K562 (cell line): Measurements from ENCODE around the gene SREBF1. TPM values are rescaled to one million over a fixed set of nuclear protein-coding genes. Genes with fewer than 3 reads are reported as not detected.

Experiments used
- ATAC-seq: fragments of 200-7000 bp; cut with Tn5 transposase; 3 replicates; pipeline ENCODE4 v1.9.1; 2020; ENCODE audit warnings: moderate library complexity
- BruUV-seq: library from RNA; stranded (reverse); fragments of 400-500 nt; replicated peaks from 2 replicates; lab custom pipeline; 2021; lab: Mats Ljungman, UMichigan
- CTCF ChIA-PET: fragments of 300-600 bp; formaldehyde crosslinking; extraction: SDS; loops from one replicate; lab custom pipeline; 2021; ENCODE audit warnings: low intra/inter-chr PET ratio; lab: Yijun Ruan, JAX
- POLR2A ChIA-PET: fragments of 300-600, 350-650 bp; sonication (Branson Sonifier 250); formaldehyde crosslinking; extraction: SDS; loops from one replicate; lab custom pipeline; 2021; ENCODE audit warnings: antibody characterized with exemption, inconsistent platforms; lab: Yijun Ruan, JAX
- DNase-seq, 4 experiments: peaks; one replicate each; pipeline versions ENCODE4 v3.0.0 to v3.0.0-alpha.2; 2011 to 2018; ENCODE audit warnings: low spot score in 3 of 4, mixed read lengths in 3 of 4; ENCODE audit errors: extremely low read depth in 1 of 4
- FAIRE-seq: peaks from 2 replicates; lab custom pipeline; 2011; peaks lifted over from hg19 to GRCh38; lab: Jason Lieb, UNC
- H2AFZ ChIP-seq: 2 replicates; pipeline ENCODE4 v1.6.0; 2011; ENCODE audit warnings: low read depth, low read length, control low read depth, inconsistent platforms
- H3K27ac ChIP-seq: fragments of 200-600 bp; 3 replicates; pipeline ENCODE4 v1.8.0; 2011; ENCODE audit warnings: low read depth, mild to moderate bottlenecking, control low read depth, inconsistent platforms, low read length, moderate library complexity, mixed read lengths; ENCODE audit errors: extremely low read depth
- H3K27me3 ChIP-seq, 2 experiments: fragments of 300-600 bp in 1 of 2; 2 replicates in 1 of 2; 3 replicates in 1 of 2; pipeline versions ENCODE4 v1.6.0 to v1.8.0; 2011; ENCODE audit warnings: inconsistent platforms in 2 of 2, low read length in 2 of 2, mild to moderate bottlenecking in 1 of 2, mixed read lengths in 1 of 2, moderate library complexity in 1 of 2; ENCODE audit not compliant: control insufficient read depth in 2 of 2, insufficient read depth in 2 of 2
- H3K36me3 ChIP-seq: fragments of 300-600 bp; 3 replicates; pipeline ENCODE4 v1.8.0; 2011; ENCODE audit warnings: mild to moderate bottlenecking, low read length, inconsistent platforms; ENCODE audit not compliant: control insufficient read depth, insufficient read depth
- H3K4me1 ChIP-seq, 2 experiments: fragments of 200-600 bp in 1 of 2; replicated peaks in 1 of 2; 2 replicates in 1 of 2; 3 replicates in 1 of 2; pipeline versions ENCODE4 v1.5.1 to v1.8.0; 2011; ENCODE audit warnings: inconsistent platforms in 2 of 2, low read length in 2 of 2, mild to moderate bottlenecking in 1 of 2, mixed read lengths in 1 of 2, moderate library complexity in 1 of 2; ENCODE audit not compliant: control insufficient read depth in 2 of 2, insufficient read depth in 2 of 2
- H3K4me2 ChIP-seq: 2 replicates; pipeline ENCODE4 v1.6.1; 2011; ENCODE audit warnings: low read length, control low read depth, inconsistent platforms, mixed read lengths; ENCODE audit not compliant: insufficient read depth
- H3K4me3 ChIP-seq: fragments of 200-600 bp; sonication (generic), shearing (Covaris generic); 2 replicates; pipeline ENCODE4 v1.5.1; 2016; ENCODE audit warnings: control low read depth, inconsistent platforms
- H3K79me2 ChIP-seq: fragments of 200-600 bp; 3 replicates; pipeline ENCODE4 v1.8.0; 2011; ENCODE audit warnings: low read length, inconsistent platforms; ENCODE audit not compliant: control insufficient read depth, insufficient read depth
- H3K9ac ChIP-seq, 2 experiments: 2 replicates each; pipeline versions ENCODE4 v1.6.0 to v1.6.1; 2011; ENCODE audit warnings: low read depth in 2 of 2, low read length in 2 of 2, control low read depth in 1 of 2, inconsistent platforms in 1 of 2, mild to moderate bottlenecking in 1 of 2, mixed read lengths in 1 of 2; ENCODE audit not compliant: insufficient read depth in 1 of 2
- H3K9me1 ChIP-seq: one replicate; pipeline ENCODE4 v1.6.0; 2011; ENCODE audit warnings: inconsistent platforms, mild to moderate bottlenecking, low read length, moderate library complexity; ENCODE audit not compliant: control insufficient read depth, insufficient read depth
- H3K9me3 ChIP-seq: replicated peaks from 2 replicates; pipeline ENCODE4 v1.5.1; 2011; ENCODE audit warnings: low read depth, low read length, inconsistent platforms; ENCODE audit not compliant: control insufficient read depth, insufficient read depth
- H4K20me1 ChIP-seq: replicated peaks from 2 replicates; pipeline ENCODE4 v1.6.1; 2011; ENCODE audit warnings: low read length, inconsistent platforms, mixed read lengths; ENCODE audit not compliant: control insufficient read depth, insufficient read depth
- BDP1 ChIP-seq: IDR thresholded peaks from 3 replicates; pipeline ENCODE4 v1.6.1; 2011; ENCODE audit not compliant: insufficient read length, insufficient read depth
- CLOCK ChIP-seq: fragments of 250-450 bp; sonication (Bioruptor Pico); IDR thresholded peaks from 2 replicates; pipeline ENCODE4 v1.4.0; 2020; ENCODE audit warnings: mild to moderate bottlenecking, moderate library complexity, borderline replicate concordance
- CREBBP ChIP-seq: IDR thresholded peaks from one replicate; pipeline ENCODE4 v1.6.1; 2012; ENCODE audit warnings: low read depth, mild to moderate bottlenecking, control low read depth, inconsistent platforms, low read length
- ETS2 ChIP-seq: IDR thresholded peaks from 2 replicates; pipeline ENCODE4 v1.6.1; 2016; ENCODE audit warnings: borderline replicate concordance, missing genetic modification characterization, mild to moderate bottlenecking, moderate library complexity, missing compliant biosample characterization; ENCODE audit not compliant: poor library complexity, severe bottlenecking
- ILK ChIP-seq: fragments of 450-650 bp; IDR thresholded peaks from 2 replicates; pipeline ENCODE4 v1.6.1; 2016; ENCODE audit warnings: missing genetic modification characterization, low read depth, mild to moderate bottlenecking, missing compliant biosample characterization, moderate library complexity, borderline replicate concordance
- MEF2A ChIP-seq: IDR thresholded peaks from 2 replicates; pipeline ENCODE4 v1.6.1; 2011; ENCODE audit warnings: low read depth, mild to moderate bottlenecking, low read length, moderate library complexity; ENCODE audit not compliant: control insufficient read depth
- PHB ChIP-seq: fragments of 250-450 bp; sonication (Bioruptor Pico); IDR thresholded peaks from 2 replicates; pipeline ENCODE4 v1.5.0; 2021
- PHF8 ChIP-seq: fragments of 200-600 bp; sonication (generic); IDR thresholded peaks from 2 replicates; pipeline ENCODE4 v1.6.1; 2012; ENCODE audit warnings: mixed run types, mild to moderate bottlenecking, inconsistent platforms, low read length, moderate library complexity, borderline replicate concordance
- RBBP5 ChIP-seq: fragments of 200-600 bp; sonication (generic); IDR thresholded peaks from 2 replicates; pipeline ENCODE4 v1.6.1; 2012; ENCODE audit warnings: borderline replicate concordance, mild to moderate bottlenecking, low read length, control low read depth, inconsistent platforms; ENCODE audit not compliant: insufficient read depth, poor library complexity, severe bottlenecking
- RBM22 ChIP-seq: fragments of 200-400 bp; formaldehyde crosslinking; IDR thresholded peaks from 2 replicates; pipeline ENCODE4 v1.6.1; 2018; ENCODE audit warnings: low read length, low read depth; ENCODE audit not compliant: poor library complexity, severe bottlenecking
- SREBF1 ChIP-seq: fragments of 150-350 bp; IDR thresholded peaks from 2 replicates; pipeline ENCODE4 v1.6.1; 2014; ENCODE audit warnings: antibody characterized with exemption, low read depth, low read length, borderline replicate concordance
- ZNF165 ChIP-seq: fragments of 250-450 bp; sonication (Bioruptor Pico); IDR thresholded peaks from 2 replicates; pipeline ENCODE4 v1.4.0; 2020; ENCODE audit warnings: borderline replicate concordance
- ZNF224 ChIP-seq: sonication (generic); formaldehyde crosslinking; IDR thresholded peaks from 2 replicates; pipeline ENCODE4 v1.8.0; 2022; ENCODE audit warnings: mild to moderate bottlenecking, missing genetic modification reagents
- ZNF583 ChIP-seq: fragments of 250-450 bp; sonication (Bioruptor Pico); IDR thresholded peaks from 2 replicates; pipeline ENCODE4 v1.4.0; 2020
- WGBS: fragments of 100-300 bp; shearing (Covaris generic); methylation state at CpG from one replicate; pipeline ENCODE4 v1.1.6; 2016; ENCODE audit warnings: low coverage, mixed read lengths; ENCODE audit not compliant: insufficient coverage; ENCODE audit errors: missing lambda C conversion rate; 5-methylcytosine and 5-hydroxymethylcytosine counted together
- in situ Hi-C: fragments of 300-500 bp; cut with MboI; formaldehyde crosslinking; loops from 4 replicates; pipeline ENCODE4 v1.15.0; 2018; ENCODE audit warnings: inconsistent platforms, mixed read lengths
- intact Hi-C: fragments of 100-400 bp; cut with micrococcal nuclease; formaldehyde crosslinking; loops from 2 replicates; pipeline ENCODE4 v1.14.2; 2022
- polyA plus RNA-seq, 8 experiments: library from polyadenylated mRNA; depleted of rRNA in 4 of 8; stranded (reverse) in 5 of 8; unstranded in 3 of 8; fragments of >200 nt; fragmentation: Nextera tagmentation in 2 of 8; fragmentation: Illumina TruSeq in 1 of 8; extraction: Ambion mirVana in 2 of 8; extraction: Trizol in 1 of 8; gene quantifications; 2 replicates each; pipeline versions ENCODE4 v1.2.1 to v1.2.3, GENCODE V29; 2011 to 2014; ENCODE audit warnings: inconsistent platforms in 1 of 8, missing spikeins in 1 of 8
- total RNA-seq, 7 experiments: library from RNA; depleted of rRNA in 6 of 7; stranded (reverse); fragments of >200 nt in 6 of 7; fragmentation: Illumina TruSeq in 2 of 7; extraction: Trizol in 2 of 7; gene quantifications; 2 replicates each; pipeline versions ENCODE4 v1.2.1 to v1.2.3, GENCODE V29; 2011 to 2021; ENCODE audit warnings: low replicate concordance in 1 of 7
- TF ChIP-seq, protein P1 (sequence below): sonication (generic); formaldehyde crosslinking; IDR thresholded peaks from 2 replicates; pipeline ENCODE4 v1.8.0; 2022; ENCODE audit warnings: missing genetic modification reagents, mild to moderate bottlenecking, moderate library complexity, borderline replicate concordance
- TF ChIP-seq, protein P2 (sequence below): fragments of 250-450 bp; sonication (Bioruptor Pico); IDR thresholded peaks from 2 replicates; pipeline ENCODE4 v1.5.1; 2021; ENCODE audit warnings: mild to moderate bottlenecking

Gene SREBF1
- total and polyA plus RNA-seq, 9 of the 15 experiments (the other 6 are each of a cell fraction or from before 2014, with no cell fraction given), result 1.6 to 169 (median 69.4) TPM

GRCh38 chr17:17847118-17847689 lies 10.4 kb upstream of the SREBF1 start (continued):
- no peak for TF ChIP-seq RBM22
- no peak for TF ChIP-seq ILK
- TF ChIP-seq, protein P1, sequence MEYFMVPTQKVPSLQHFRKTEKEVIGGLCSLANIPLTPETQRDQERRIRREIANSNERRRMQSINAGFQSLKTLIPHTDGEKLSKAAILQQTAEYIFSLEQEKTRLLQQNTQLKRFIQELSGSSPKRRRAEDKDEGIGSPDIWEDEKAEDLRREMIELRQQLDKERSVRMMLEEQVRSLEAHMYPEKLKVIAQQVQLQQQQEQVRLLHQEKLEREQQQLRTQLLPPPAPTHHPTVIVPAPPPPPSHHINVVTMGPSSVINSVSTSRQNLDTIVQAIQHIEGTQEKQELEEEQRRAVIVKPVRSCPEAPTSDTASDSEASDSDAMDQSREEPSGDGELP (CRISPR knock-in tag), result no peak

- no peak for DNase-seq
- H3K9me1 ChIP-seq, result no peaks in the 10 kb centered on the region
- BruUV-seq, result no TSS peak
- CTCF ChIA-PET, result no interaction called here
- ATAC-seq, result no peak
- in situ Hi-C loops, result no loop called here
- no peaks in the 10 kb centered on the region for H3K27me3 ChIP-seq
- no peak overlapping the region for H2AFZ ChIP-seq
- WGBS, result 92% methylated on average over 5 of the region's 8 CpGs
- peaks cover 41 to 84% of the 10 kb centered on the region in 2 experiments for H3K4me1 ChIP-seq
- H3K9me3 ChIP-seq, result no peaks in the 10 kb centered on the region
- POLR2A ChIA-PET, result interaction anchor here (5.7 kb wide), 1 partner anchor 8 kb away, joined by 39 read pairs; no protein-coding TSS in a partner anchor
- no peak overlapping the region for H3K4me2 ChIP-seq
- FAIRE-seq, result no peak
- H3K27ac ChIP-seq, result no peak overlapping the region
- peak overlapping the region in 1 of 2 experiments; percentile 71; a peak in 1 of 4 replicates for H3K9ac ChIP-seq
- H3K36me3 ChIP-seq, result no peaks in the 10 kb centered on the region
- intact Hi-C loops, result no loop called here
- no peak overlapping the region for H3K4me3 ChIP-seq
- H3K79me2 ChIP-seq, result no peaks in the 10 kb centered on the region
- H4K20me1 ChIP-seq, result no peaks in the 10 kb centered on the region
- no peak for TF ChIP-seq RBBP5
- no peak for TF ChIP-seq PHF8
- no peak for TF ChIP-seq BDP1
- no peak for TF ChIP-seq PHB (CRISPR knock-in tag)
- no peak for TF ChIP-seq ZNF165 (CRISPR knock-in tag)
- no peak for TF ChIP-seq ZNF583 (CRISPR knock-in tag)
- TF ChIP-seq CREBBP, result no peak
- no peak for TF ChIP-seq ETS2
- TF ChIP-seq ZNF224 (CRISPR knock-in tag), result no peak
- TF ChIP-seq, protein P2, sequence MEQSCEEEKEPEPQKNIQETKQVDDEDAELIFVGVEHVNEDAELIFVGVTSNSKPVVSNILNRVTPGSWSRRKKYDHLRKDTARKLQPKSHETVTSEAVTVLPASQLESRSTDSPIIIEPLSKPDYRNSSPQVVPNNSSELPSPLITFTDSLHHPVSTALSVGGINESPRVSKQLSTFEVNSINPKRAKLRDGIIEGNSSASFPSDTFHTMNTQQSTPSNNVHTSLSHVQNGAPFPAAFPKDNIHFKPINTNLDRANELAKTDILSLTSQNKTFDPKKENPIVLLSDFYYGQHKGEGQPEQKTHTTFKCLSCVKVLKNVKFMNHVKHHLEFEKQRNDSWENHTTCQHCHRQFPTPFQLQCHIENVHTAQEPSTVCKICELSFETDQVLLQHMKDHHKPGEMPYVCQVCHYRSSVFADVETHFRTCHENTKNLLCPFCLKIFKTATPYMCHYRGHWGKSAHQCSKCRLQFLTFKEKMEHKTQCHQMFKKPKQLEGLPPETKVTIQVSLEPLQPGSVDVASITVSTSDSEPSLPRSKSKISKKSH, result no peak
- no peak for TF ChIP-seq SREBF1
- TF ChIP-seq MEF2A, result no peak
- no peak for TF ChIP-seq CLOCK
These were observed 9.9 kb upstream of the SREBF1 start for GRCh38 chr17:17846645-17847044.
